ENCODE results near the gene RFX7.

DNA sequence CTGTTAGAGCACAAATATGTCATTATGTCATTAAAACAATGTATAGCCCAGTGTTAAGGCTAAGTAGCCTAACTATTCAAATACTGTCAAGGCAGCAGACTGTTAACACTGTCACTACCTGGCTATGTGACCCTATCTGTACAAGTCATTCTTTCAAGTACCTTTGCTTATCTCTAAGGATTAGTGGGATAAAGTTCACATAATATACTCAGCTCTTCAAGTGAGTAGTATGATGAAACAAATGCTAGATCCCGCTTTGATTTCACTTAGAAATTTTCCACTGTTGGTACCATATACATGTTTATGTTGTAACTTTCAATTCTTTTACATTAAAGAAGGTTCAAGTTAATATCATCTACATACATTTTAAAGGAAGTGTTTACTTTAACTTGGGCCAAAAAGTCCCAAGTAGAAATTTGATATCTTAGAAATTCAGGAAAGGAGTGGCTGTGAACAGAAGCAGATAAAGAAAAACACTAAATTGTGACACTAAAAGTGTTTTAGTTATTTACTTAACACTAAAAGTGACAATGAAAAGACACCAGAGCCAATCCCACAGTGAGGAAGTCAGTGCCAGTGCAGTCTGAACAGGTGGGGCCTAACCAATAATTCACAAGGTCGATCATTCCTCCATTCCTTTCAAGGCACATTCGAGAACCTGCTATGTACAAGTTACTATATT lies 4.8 kb upstream of the RFX7 start:
- TF ChIP-seq, protein P1, sequence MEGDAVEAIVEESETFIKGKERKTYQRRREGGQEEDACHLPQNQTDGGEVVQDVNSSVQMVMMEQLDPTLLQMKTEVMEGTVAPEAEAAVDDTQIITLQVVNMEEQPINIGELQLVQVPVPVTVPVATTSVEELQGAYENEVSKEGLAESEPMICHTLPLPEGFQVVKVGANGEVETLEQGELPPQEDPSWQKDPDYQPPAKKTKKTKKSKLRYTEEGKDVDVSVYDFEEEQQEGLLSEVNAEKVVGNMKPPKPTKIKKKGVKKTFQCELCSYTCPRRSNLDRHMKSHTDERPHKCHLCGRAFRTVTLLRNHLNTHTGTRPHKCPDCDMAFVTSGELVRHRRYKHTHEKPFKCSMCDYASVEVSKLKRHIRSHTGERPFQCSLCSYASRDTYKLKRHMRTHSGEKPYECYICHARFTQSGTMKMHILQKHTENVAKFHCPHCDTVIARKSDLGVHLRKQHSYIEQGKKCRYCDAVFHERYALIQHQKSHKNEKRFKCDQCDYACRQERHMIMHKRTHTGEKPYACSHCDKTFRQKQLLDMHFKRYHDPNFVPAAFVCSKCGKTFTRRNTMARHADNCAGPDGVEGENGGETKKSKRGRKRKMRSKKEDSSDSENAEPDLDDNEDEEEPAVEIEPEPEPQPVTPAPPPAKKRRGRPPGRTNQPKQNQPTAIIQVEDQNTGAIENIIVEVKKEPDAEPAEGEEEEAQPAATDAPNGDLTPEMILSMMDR (conservative IDR thresholded peaks at IDR 0.05 in 1 of 2, IDR thresholded peaks at IDR 0.05 in 1 of 2; ENCODE audit: low read depth in 1 of 2, low read length in 2 of 2): no peak
- TF ChIP-seq EZH2 (IDR thresholded peaks at IDR 0.05; ENCODE audit: low read length, missing control alignments): no peak

Data from fibroblast of lung (primary cell).